ENCODE results near the gene CDCA4. TPM values are rescaled to one million over a fixed set of nuclear protein-coding genes. Genes with fewer than 3 reads are reported as not detected.

The CDCA4 gene
- polyA plus RNA-seq, 1 donor from 2014 or later = 5.4 TPM

DNA sequence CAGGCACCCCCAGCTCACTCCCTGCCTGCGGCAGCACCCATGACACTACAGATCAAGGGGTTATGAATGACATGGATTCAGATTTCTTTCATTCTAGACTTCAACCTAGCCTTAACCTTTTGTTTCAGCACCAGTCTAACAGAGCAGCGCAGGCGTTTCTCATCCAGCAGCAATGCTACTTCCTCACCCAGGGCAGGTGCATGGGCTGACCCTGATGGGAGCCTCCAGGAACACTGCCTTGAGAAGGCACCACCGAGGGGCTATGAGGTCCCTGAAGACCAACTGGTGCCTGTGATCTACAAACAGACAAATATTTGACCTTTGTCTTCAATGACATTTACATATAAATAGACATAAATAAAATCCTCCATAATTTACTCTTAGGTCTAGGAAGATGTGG is 10.8 kb downstream of the CDCA4 start:
- Histone ChIP-seq H4K20me1 (ENCODE audit: insufficient read depth) (no peaks in the 10 kb centered on the region), H3K9me2 (ENCODE audit: insufficient read depth, low read length) (no peaks in the 10 kb centered on the region), H3F3A (ENCODE audit: insufficient read depth, low read length, poor library complexity, severe bottlenecking) (no peaks in the 10 kb centered on the region), H3K27me3 (ENCODE audit: insufficient read depth, low read depth, low read length) (no peaks in the 10 kb centered on the region), H3K36me3 (ENCODE audit: insufficient read depth, low read length) (no peaks in the 10 kb centered on the region), H3K79me2 (replicated peaks; ENCODE audit: insufficient read depth, low read length) (peaks cover 33% of the 10 kb centered on the region), H3K4me2 (ENCODE audit: low read length) (no peak overlapping the region), H3K9ac (ENCODE audit: low read length) (no peak overlapping the region), H3K27ac (ENCODE audit: low read length) (no peak overlapping the region), H2AFZ (ENCODE audit: low read depth, low read length) (no peak overlapping the region), H3K4me3 (ENCODE audit: low read length) (no peak overlapping the region), H3K9me3 (ENCODE audit: low read length) (no peaks in the 10 kb centered on the region)
- no peak for TF ChIP-seq TAF1 (IDR thresholded peaks at IDR 0.05; ENCODE audit: low read depth)

DNA sequence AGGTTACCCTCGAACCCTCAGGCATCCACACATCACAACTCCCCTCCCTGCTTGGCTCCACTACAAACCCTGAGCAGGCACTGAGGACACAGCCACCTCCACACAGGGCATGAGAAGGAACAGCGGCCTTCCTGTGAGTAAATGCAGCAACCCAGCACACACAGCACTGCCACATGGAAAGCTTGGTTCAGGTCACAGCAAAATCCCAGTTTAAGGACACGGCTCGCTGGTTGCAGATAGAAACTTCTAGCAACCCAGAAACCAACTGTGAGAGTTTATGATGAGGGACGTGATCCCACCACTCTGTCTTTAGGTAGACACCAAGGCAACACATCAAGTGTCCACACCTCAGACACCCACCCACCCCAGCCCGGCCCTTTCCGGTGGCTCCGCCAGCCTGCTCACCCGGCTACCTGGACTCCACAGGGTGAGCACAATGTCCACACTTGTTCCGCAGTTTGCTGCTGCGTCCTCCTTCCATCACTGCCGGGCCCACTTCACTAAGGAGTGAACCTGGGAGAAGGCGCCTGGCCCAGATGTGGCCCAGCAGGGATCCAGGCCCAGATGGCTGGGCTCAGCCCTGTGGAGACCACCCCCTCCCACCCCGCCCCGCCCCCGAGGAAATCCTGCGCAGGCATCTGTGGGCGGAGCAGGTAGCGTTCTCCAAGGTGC is 13.2 kb downstream of the CDCA4 start:
- Histone ChIP-seq H2AFZ (ENCODE audit: low read depth, low read length) (no peak overlapping the region), H3K27ac (ENCODE audit: low read length) (no peak overlapping the region), H3K9ac (ENCODE audit: low read length) (no peak overlapping the region), H3K79me2 (replicated peaks; ENCODE audit: insufficient read depth, low read length) (peaks cover 10% of the 10 kb centered on the region), H3K4me3 (ENCODE audit: low read length) (no peak overlapping the region), H3K9me3 (ENCODE audit: low read length) (no peaks in the 10 kb centered on the region), H3K9me2 (ENCODE audit: insufficient read depth, low read length) (no peaks in the 10 kb centered on the region), H3K27me3 (ENCODE audit: insufficient read depth, low read depth, low read length) (no peaks in the 10 kb centered on the region), H3K4me2 (ENCODE audit: low read length) (no peak overlapping the region), H3K36me3 (ENCODE audit: insufficient read depth, low read length) (no peaks in the 10 kb centered on the region), H3F3A (ENCODE audit: insufficient read depth, low read length, poor library complexity, severe bottlenecking) (no peaks in the 10 kb centered on the region), H4K20me1 (ENCODE audit: insufficient read depth) (no peaks in the 10 kb centered on the region)
- TF ChIP-seq, protein P1, sequence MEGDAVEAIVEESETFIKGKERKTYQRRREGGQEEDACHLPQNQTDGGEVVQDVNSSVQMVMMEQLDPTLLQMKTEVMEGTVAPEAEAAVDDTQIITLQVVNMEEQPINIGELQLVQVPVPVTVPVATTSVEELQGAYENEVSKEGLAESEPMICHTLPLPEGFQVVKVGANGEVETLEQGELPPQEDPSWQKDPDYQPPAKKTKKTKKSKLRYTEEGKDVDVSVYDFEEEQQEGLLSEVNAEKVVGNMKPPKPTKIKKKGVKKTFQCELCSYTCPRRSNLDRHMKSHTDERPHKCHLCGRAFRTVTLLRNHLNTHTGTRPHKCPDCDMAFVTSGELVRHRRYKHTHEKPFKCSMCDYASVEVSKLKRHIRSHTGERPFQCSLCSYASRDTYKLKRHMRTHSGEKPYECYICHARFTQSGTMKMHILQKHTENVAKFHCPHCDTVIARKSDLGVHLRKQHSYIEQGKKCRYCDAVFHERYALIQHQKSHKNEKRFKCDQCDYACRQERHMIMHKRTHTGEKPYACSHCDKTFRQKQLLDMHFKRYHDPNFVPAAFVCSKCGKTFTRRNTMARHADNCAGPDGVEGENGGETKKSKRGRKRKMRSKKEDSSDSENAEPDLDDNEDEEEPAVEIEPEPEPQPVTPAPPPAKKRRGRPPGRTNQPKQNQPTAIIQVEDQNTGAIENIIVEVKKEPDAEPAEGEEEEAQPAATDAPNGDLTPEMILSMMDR (IDR thresholded peaks at IDR 0.05; ENCODE audit: poor library complexity, severe bottlenecking) = no peak
- TF ChIP-seq POLR2AphosphoS5 (IDR thresholded peaks at IDR 0.05) = no peak
- TF ChIP-seq, protein P2, sequence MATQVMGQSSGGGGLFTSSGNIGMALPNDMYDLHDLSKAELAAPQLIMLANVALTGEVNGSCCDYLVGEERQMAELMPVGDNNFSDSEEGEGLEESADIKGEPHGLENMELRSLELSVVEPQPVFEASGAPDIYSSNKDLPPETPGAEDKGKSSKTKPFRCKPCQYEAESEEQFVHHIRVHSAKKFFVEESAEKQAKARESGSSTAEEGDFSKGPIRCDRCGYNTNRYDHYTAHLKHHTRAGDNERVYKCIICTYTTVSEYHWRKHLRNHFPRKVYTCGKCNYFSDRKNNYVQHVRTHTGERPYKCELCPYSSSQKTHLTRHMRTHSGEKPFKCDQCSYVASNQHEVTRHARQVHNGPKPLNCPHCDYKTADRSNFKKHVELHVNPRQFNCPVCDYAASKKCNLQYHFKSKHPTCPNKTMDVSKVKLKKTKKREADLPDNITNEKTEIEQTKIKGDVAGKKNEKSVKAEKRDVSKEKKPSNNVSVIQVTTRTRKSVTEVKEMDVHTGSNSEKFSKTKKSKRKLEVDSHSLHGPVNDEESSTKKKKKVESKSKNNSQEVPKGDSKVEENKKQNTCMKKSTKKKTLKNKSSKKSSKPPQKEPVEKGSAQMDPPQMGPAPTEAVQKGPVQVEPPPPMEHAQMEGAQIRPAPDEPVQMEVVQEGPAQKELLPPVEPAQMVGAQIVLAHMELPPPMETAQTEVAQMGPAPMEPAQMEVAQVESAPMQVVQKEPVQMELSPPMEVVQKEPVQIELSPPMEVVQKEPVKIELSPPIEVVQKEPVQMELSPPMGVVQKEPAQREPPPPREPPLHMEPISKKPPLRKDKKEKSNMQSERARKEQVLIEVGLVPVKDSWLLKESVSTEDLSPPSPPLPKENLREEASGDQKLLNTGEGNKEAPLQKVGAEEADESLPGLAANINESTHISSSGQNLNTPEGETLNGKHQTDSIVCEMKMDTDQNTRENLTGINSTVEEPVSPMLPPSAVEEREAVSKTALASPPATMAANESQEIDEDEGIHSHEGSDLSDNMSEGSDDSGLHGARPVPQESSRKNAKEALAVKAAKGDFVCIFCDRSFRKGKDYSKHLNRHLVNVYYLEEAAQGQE (IDR thresholded peaks at IDR 0.05; ENCODE audit: borderline replicate concordance) = no peak
- no peak for TF ChIP-seq TAF1 (IDR thresholded peaks at IDR 0.05; ENCODE audit: low read depth)
- TF ChIP-seq EP300 (conservative IDR thresholded peaks at IDR 0.05; ENCODE audit: poor library complexity, severe bottlenecking) = no peak
- no peak for TF ChIP-seq MXI1 (conservative IDR thresholded peaks at IDR 0.05; ENCODE audit: poor library complexity, severe bottlenecking)
- TF ChIP-seq RAD21 (conservative IDR thresholded peaks at IDR 0.05) = no peak
- TF ChIP-seq EZH2 (IDR thresholded peaks at IDR 0.05; ENCODE audit: borderline replicate concordance, insufficient read depth, low read length, poor library complexity, severe bottlenecking) = no peak

Data from neural cell (in vitro differentiated cells).